Stimulated activated CD4-positive, alpha-beta T cell treated with anti-CD3 and anti-CD28 coated beads, Interleukin-15, amount 100 ng/mL, for 48 hours (primary cell): ENCODE measurements around the gene SDCCAG8.

ENCODE experiments used
- DNase-seq, 2 donors: peaks; one replicate each; pipeline ENCODE4 v3.0.0-alpha.2; 2020; ENCODE audit warnings: low read depth in 2 of 2

The SDCCAG8 gene

DNA sequence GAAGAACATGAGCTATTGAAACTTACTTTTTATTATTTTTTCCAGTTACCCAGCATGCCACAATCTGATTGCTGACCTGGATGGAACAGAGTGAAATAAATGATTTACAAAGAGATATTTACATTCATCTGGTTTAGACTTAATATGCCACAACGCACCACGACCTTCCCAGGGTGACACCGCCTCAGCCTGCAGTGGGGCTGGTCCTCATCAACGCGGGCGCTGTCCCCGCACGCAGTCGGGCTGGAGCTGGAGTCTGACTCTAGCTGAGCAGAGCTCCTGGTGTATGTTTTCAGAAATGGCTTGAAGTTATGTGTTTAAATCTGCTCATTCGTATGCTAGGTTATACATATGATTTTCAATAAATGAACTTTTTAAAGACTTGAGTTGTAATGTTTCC lies 243.9 kb downstream of the SDCCAG8 start:
- DNase-seq, result no peak

DNA sequence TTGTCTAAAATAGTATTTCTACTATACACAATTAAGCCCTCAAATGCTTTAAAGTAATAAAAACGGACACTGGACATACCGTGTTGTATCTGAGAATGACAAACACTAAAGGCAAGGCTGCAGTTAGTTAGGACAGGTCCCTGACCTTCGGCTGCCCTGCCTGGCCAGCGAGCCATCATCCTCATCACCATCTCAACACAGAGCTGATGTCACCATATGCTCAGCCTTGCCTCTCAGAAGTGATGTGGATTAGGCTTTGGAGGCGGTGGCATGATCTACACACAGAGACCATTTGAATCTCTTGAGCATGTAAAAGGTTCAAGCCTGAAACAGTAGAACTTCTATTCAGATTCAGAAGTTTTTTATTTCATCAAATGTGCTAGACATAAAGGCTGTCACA lies 244.7 kb downstream of the SDCCAG8 start:
- no peak for DNase-seq

DNA sequence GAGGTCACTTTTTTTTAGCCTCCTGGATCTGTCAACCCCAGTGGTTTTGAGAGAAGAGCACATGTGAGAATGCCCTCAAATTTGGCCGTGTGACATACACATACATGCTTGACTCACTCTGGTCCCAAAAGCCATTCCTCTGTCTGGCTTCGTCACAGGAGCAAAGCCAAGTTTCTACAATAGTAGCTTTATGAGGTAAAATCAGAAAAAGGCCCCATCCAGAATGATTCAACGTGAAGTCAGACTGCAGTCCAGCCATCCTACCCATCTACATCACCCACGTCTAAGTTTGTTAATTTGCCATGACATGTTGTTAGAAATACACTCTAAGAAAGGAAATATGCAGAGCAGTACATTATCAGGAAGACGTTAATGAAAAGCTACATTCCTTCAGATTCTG lies 245.2 kb downstream of the SDCCAG8 start:
- DNase-seq, result no peak

DNA sequence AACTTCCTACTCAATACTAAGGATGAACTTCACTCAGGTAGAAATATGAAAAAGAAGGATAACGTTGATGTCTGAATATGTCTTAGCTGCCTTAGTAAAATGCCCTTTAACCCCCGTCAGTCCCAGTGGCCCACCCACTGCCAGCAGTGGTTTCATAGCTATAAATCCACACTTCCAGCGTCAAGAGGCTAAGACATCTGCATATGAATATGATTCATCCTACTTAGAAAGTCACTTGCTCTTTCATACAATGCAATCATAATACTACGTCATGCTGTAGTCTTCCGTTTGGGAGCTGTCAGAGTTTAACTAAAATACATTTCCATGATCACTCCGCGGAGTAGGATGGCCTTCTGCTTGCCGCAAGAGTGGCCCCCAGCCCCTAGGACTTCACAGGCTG lies 247.3 kb downstream of the SDCCAG8 start:
- no peak for DNase-seq

DNA sequence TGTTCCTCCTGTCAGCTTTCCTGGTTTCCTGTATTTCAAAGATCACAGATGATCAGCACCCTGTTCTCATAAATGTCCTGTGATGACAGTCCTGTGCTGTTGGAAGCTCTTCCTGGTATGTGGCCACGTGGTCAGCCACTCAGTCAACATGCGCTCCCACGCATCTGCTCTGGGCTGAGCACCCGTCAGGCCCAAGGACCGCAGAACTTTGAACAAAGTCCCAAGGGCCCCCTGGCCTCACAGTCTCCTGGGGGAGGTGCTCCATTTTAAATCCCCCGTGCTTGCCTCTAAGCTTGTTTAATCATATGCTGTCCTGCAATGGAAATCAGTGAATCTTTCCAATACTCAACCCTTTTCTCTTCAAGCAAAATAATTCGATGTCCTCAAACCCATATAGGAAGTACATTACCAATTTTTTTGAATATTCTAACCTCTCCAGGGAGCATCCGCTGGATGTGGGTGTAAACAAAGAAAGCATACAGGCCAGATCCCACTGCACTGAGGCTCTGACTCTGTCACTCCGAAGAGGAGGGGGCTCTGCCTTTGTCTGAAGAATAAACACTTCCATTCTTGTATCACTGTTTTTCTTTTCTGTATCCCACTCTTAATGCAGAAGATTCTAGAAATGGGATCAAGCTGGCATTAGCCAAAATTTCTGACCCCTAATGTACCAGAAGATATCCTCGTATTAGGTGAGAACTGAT lies 250.3 kb downstream of the SDCCAG8 start:
- no peak for DNase-seq

DNA sequence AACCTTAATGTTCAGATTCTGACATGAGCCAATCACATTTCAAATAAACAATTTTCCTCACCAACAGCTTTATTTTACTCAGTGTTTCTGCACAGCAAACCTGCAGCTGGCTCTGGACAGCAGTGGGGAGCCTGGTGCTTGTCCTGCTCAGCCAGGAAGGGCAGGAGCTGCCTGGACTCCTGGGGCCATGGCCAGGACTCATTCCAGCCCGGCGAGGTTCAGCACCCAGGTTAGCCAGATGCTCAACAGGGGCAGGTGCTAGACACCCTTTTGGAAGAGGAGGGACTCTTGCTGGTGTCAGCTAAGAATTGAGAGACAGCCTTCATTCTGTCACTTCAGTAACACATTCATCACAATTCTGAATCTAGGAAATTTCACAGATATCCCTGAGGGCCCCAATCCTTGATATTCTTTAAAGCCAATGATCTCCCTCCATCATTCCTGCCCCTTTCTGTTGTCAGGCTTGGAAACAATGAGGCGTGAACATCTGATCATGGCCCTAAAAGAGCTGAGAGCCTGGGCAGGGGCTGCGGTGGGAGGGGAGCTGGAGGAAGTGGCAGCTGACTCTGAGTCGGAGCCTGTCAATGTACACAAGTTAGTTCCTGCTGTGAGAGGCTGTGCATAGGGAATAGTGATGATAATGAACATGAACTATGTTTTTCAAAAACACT lies 251.3 kb downstream of the SDCCAG8 start:
- DNase-seq, result no peak

DNA sequence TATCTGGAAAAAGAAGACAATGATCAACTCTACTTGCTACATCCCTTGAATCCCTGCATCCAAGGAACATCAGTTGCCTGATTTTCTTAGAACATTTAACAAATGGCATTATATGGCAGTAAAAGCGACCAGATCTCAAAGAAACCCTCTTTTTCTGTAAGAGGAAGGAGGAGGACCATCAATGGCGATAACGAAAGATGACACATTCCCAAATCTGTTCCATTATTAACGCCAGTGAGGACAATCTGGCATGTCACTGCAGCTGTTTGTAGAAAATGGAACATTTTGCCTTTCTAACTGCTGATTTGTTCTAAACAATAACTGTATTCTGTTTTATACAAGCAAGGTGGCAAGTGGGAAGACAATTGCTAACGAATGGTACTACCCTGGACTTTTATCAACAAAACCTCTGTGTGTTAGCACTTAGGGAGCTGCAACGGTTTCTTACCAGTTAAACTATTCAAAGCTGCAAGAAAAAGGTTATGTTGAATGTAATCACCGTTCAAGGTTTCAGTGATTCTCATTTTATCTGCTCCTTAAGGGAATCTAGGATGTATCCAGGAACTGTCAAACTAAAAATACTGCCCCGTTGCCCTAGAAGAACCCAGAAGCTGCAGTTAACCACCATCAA lies 251.9 kb downstream of the SDCCAG8 start:
- DNase-seq, result no peak

DNA sequence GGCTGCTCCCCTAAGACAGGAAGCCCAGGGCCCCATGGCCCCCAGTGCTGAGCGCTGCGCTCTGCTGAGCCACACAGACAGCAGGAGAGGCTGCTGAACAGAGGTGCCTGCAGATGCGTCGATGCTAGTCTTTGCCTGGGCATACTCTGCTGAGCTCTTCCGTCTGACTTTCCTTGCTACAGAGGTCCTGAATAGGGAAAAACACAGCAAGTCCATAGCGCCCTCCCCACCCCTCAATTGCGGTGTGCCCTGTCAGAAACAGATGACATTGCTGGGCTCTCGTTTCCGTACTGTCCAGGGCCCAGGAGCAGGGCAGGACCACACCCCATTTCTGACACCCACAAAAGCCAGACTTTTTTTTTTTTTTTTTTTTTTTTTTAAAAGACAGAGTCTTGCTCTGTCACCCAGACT lies 252.5 kb downstream of the SDCCAG8 start:
- DNase-seq, result no peak

DNA sequence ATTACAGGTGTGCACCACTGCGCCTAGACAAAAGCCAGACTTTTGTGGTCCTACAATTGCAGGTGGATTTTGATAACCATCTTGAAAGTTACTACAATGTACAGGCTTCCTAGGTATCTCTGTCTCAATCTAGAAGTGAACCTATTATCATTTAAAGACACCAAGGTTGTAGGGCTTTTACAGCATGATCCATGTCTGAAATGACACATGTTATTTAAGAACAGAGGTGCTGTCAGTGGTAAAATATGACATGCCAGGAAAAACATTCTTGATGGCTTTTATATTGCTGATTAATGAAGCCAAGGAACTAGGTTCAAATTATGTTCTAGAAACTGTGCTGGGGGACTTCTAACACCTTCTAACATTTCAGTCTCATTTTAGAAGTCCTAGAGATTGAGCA lies 253.1 kb downstream of the SDCCAG8 start:
- no peak for DNase-seq

DNA sequence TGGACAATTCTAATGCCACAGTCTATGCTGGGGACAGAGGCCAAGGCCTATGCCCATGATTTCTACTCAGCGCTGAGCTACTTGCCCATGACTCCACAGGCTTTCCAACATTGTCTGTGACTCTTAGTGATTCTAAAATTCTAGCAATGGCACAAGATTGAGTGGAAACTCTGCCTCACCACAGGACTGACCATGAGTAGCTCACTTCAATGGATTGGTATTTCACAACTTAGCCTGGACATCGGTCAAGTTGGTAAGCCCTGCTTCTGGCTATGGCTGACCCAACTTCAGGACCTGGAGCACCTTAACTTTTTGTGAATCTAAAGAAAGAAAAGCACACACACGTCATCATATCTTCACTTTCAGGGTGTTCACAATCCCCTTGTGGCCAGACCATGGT lies 255.1 kb downstream of the SDCCAG8 start:
- no peak for DNase-seq

DNA sequence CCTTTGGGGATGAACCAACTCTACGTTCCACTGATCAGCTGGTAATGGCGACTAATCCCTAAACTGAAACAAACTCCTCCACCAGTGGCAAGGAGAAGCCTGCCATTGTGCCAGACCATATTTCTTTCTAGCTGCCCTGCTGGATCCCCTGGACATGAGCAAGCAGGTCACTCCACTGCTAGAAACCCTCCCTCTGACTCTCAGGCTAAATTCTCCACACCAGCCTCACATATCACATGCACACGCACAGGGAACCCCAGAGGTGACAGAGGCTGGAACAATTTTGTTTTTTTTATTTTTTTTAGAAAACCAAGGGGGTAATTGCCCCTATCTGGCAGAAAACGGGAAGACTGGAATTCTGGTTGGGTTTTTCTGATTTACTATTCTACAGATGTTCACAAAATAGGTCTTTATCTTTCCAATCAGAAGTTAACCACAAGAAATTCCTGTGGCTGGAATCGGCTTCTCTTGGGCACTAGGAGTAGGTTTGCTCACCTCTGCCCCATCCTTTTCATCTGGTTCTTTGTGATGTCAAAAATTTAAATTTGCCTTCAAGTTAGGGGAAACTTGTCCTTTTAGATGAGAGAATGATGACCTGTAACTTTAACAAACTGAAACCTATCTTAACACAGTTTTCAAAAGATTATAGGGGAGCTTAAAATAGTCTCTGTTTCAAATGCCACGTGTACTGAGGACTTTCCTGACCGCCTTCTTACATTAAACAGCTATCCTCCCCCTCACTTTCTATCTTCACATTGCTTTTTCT lies 258.1 kb downstream of the SDCCAG8 start:
- DNase-seq, result no peak

DNA sequence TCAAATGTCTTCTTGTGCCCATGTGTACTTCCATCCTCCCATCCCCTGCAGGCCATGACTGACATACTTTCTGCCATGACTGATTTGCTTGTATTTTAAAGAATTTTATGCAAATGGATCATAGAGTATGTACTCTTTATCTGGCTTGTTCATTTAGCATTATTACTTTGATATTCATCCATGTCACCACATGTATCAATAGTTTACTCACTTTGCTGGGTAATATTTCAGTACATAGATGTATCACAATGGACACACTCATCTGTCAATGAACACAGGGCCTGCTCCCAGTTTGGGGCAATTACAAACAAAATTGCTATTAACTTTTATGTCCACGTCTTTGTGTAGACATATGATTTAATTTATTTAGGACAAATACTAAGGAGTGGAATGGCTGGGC lies 259.1 kb downstream of the SDCCAG8 start:
- no peak for DNase-seq

DNA sequence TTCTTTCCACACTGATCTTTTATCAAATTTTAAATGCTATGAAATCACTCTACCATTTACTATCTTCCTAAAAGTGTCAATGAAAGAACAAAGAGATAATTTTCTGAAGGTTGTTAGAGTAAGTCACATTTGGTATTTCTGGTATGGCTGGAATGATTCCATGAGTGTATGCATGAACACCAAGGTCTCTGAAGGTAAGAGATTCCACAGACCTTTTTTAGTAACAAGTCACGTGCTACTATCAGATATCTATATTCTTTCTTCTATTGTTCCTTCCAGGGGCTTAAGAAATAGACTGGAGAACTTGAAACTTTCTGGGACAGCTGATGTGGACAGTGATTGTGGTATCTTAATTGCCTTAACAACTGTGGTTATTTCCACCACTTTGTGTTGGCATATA lies 265.0 kb downstream of the SDCCAG8 start:
- DNase-seq, result no peak

DNA sequence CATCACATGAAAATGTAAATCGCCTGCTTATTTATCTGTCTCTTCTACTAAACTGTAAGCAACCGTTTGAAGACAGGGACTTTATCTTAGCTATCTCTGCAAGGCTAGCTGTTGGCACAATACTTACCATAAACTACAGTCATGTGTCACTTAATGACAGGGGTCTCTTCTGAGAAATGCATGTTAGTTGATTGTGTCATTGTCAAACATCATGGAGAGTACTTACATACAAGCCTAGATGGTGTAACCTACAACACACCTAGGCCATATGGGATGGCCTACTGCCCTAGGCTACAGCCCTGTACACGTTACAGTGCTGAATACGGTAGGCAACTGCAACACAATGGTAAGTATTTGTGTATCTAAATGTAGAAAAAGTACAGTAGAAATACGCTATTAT lies 267.9 kb downstream of the SDCCAG8 start:
- DNase-seq, result no peak

DNA sequence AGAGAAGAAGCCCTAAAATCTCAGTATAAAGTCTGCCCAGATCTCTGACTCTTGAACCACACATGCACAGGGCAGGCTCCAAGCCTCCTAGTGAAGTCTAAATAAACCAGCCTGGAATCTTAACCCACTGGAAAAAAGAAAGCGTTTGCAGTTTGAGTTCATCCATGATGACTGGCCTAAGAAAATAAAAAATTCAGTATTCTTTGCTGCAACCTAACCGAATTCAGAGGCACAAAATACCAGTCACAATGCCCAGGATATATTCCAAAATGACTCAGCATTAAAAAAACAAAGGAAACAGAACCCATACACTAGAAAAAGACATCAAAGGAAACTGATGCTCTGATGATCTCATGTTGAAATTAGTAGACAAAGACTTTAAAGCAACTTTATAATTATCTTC lies 269.2 kb downstream of the SDCCAG8 start:
- no peak for DNase-seq

DNA sequence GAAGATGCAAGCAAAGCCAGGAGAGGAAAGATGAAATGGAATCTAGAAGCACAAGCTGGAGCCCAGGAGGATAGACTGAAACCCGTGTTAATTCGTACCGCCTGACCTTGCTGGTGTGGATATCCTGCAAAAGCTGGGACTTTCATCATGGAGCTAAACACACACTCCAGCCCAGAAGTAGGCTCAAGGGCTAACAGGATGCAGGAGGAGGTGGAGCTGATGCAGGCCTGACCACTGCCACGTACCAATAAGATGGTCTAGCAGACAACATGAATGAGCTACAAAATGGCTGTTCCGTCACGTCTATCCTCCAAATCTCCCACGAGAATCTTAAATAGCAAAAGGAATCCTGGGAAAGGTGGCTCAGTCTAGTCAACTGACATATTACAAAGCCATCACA lies 270.3 kb downstream of the SDCCAG8 start:
- DNase-seq, result no peak

DNA sequence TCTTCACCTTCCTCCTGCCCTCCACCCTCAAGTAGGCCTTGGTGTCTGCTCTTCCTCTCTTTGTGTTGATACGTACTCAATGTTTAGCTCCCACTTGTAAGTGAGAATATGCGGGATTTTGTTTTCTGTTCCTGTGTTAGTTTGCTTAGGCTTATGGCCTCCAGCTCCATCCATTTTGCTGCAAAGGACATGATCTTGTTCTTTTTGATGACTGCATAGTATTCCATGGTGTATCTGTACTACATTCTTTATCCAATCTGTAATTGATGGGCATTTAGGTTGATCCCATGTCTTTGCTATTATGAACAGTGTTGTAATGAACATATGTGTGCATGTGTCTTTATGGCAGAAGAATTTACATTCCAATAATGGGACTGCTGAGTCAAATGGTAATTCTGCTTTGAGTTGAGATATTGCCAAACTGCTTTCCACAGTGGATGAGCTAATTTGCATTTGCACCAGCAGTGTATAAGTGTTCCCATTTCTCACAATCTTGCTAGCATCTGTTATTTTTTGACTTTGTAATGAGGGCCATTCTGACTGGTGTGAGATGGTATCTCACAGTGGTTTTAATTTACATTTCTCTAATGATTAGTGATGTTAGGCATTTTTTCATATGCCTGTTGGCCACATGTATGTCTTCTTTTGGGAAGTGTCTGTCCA lies 272.7 kb downstream of the SDCCAG8 start:
- DNase-seq, result no peak

DNA sequence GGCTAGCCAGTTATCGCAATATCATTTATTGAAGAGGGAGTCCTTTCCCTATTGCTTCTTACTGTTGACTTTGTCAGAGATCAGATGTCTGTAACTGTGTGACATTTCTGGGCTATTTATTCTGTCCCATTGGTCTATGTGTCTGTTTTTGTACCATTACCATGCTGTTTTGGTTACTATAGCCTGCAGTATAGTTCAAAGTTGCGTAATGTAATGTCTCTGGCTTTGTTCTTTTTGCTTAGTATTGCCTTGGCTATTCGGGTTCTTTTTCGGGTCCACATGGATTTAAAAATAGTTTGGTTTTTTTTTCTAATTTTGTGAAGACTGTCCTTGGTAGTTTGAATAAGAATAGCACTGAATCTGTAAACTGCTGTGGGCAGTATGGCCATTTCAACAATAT lies 273.7 kb downstream of the SDCCAG8 start:
- no peak for DNase-seq

DNA sequence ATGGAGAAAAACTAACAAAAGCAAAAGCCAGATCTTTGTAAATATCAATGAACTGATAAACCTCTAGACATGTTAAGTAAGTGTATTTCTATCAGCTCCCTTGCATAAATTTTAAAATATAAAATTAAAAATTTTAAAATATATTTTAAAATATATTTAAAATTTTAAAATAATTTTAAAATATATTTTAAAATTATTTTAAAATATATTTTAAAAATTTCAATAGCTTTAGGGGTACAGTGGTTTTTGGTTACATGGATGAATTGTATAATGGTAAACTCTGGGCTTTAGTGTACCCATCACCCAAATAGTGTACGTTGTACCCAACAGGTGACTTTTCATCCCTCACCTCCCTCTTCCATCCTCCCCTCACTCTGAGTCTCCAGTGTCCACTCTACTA lies 279.2 kb downstream of the SDCCAG8 start:
- no peak for DNase-seq

DNA sequence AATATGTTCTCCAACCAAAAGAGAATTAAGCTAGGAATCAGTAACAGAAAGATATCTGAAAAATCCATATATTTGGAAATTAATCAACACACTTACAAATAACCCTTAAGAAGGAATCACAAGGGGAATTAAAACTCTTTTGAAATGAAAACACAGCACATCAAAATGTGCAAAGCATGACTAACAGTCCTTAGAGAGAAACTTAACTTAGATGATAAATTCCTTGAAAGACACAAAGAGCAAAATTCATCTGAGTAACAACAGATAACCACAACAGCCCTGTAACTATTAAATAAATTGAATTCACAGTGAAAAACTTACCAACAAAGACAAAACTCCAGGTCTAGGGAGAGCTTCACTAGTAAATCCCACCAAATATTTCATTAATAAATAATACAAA lies 283.8 kb downstream of the SDCCAG8 start:
- no peak for DNase-seq

DNA sequence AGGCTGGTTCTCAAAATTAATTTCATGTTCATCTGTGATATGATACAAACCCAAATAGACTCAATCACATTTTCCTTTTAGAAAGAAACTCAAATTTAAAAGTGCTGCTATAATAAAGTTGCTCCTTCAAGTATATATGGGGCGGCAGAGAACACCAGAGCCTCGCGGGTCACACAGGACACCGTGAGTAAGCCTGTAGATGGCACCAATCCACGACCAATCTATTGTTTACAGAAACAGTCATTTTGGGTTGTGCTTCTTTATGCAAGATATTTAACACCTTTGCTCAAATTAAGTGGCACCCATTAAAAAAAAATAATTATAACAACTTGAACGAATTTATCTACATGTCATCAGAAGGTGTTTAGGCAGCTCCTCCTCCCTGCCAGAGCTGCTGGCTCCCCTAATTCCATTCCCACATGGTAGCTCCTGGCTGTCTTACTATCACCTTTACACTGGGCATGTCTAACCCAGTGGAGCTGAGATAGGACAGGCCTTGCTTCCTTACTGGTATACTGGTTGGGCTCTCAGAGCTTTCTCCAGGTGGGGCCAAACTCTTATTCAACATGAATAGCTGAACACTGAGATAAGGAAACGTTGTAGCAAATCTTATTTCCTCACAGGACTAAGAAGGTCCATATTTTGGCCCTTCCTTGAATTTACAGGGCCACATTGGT lies 287.0 kb downstream of the SDCCAG8 start:
- no peak for DNase-seq
